Panc1 (cell line): ENCODE measurements around the gene SHC1.

Source experiments
- TCF7L2 ChIP-seq: IDR thresholded peaks from 2 replicates; pipeline ENCODE4 v1.6.1; 2011; ENCODE audit warnings: mild to moderate bottlenecking, low read depth, low read length, inconsistent platforms
- TF ChIP-seq, protein P1 (sequence below): fragments of 450-650 bp; IDR thresholded peaks from 2 replicates; pipeline ENCODE4 v1.5.1; 2017; ENCODE audit warnings: mild to moderate bottlenecking

DNA sequence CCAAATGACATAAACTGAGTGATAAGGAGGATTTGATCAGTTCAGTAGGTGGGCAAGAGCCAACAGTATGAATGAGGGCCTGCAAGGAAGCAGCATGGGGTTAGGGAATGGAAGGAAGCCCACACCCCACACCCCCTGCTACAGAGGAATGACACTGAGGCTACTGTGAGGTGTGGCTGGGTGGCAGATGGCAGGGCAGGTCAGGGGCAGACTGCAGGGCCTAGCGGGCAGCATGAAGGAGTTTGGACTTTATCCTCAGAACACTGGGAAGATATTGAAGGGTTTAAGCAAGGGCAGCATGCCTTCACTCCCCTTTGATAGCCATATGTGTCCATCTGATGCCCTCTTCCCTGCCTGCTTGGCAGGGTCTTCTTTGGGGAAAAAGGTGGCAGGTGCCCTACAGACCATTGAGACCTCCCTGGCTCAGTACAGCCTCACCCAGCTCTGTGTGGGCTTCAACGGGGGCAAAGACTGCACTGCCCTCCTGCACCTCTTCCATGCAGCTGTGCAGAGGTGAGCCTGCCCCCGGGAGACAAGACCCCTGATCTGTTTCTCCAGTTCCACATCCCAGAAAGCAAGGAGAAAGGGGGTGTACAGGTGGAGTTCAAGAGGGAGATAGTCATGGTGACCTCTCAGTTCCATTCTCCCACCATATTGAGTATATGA lies 18.8 kb upstream of the SHC1 start:
- TF ChIP-seq, protein P1, sequence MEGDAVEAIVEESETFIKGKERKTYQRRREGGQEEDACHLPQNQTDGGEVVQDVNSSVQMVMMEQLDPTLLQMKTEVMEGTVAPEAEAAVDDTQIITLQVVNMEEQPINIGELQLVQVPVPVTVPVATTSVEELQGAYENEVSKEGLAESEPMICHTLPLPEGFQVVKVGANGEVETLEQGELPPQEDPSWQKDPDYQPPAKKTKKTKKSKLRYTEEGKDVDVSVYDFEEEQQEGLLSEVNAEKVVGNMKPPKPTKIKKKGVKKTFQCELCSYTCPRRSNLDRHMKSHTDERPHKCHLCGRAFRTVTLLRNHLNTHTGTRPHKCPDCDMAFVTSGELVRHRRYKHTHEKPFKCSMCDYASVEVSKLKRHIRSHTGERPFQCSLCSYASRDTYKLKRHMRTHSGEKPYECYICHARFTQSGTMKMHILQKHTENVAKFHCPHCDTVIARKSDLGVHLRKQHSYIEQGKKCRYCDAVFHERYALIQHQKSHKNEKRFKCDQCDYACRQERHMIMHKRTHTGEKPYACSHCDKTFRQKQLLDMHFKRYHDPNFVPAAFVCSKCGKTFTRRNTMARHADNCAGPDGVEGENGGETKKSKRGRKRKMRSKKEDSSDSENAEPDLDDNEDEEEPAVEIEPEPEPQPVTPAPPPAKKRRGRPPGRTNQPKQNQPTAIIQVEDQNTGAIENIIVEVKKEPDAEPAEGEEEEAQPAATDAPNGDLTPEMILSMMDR: no peak
- TF ChIP-seq TCF7L2: no peak
